Measurements from ENCODE around the gene MYT1. TPM values are rescaled to one million over a fixed set of nuclear protein-coding genes. Genes with fewer than 3 reads are reported as not detected.
A peak's percentile ranks its signal among the peaks of the same experiment; 100 is the strongest.

Gene MYT1
- total RNA-seq, 1 donor from 2014 or later = not detected

DNA sequence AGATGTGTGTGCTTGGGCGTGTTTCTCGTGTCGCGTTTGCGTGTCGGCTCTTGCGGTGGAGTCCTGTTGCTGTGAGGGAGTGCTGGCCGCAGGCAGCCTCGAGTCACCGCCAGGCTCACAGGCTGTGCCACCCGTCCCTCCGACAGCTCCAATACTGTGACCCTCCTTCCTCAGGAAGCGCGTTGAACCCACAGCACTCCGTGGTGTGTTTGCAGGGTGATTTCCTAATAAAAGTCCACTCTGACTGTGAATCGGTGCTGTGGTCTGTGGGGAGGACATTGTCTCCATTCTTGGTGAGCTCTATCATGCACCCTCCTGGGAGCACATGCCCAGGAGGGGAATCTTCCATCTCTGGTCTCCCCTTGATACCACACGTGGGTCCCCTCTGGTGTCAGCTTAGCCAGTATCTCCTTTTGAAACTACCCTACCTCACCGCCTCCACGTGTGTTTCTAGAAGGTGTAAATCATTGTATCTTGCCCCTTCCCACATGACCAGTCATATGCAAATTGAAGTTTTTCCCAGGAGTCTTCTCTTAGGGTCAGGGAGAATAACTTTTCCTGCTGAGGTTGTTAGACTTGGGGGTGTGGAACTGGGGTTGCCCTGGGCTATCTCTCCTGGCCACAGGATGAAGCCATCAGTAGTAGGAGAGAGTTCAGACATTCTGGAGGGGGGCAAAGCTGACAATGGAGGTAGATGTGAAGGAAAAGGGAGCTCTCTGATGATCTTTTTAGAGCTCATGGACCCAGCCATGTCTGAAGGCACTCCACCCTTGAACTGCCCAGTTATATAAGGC, 77.9 kb downstream of the MYT1 start:
- Histone ChIP-seq H3K9me3 (no peaks in the 10 kb centered on the region), H3K4me3 (no peak overlapping the region), H3K27me3 (ENCODE audit: low read depth) (peaks cover 6% of the 10 kb centered on the region), H3K36me3 (no peaks in the 10 kb centered on the region), H3K27ac (no peak overlapping the region), H3K4me1 (no peaks in the 10 kb centered on the region)
- TF ChIP-seq, protein P1, sequence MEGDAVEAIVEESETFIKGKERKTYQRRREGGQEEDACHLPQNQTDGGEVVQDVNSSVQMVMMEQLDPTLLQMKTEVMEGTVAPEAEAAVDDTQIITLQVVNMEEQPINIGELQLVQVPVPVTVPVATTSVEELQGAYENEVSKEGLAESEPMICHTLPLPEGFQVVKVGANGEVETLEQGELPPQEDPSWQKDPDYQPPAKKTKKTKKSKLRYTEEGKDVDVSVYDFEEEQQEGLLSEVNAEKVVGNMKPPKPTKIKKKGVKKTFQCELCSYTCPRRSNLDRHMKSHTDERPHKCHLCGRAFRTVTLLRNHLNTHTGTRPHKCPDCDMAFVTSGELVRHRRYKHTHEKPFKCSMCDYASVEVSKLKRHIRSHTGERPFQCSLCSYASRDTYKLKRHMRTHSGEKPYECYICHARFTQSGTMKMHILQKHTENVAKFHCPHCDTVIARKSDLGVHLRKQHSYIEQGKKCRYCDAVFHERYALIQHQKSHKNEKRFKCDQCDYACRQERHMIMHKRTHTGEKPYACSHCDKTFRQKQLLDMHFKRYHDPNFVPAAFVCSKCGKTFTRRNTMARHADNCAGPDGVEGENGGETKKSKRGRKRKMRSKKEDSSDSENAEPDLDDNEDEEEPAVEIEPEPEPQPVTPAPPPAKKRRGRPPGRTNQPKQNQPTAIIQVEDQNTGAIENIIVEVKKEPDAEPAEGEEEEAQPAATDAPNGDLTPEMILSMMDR (IDR thresholded peaks at IDR 0.05) = no peak
- DNase-seq (peak; percentile 25), ATAC-seq (no peak)
- intact Hi-C loops (cut with DNase I) = no loop called here

DNA sequence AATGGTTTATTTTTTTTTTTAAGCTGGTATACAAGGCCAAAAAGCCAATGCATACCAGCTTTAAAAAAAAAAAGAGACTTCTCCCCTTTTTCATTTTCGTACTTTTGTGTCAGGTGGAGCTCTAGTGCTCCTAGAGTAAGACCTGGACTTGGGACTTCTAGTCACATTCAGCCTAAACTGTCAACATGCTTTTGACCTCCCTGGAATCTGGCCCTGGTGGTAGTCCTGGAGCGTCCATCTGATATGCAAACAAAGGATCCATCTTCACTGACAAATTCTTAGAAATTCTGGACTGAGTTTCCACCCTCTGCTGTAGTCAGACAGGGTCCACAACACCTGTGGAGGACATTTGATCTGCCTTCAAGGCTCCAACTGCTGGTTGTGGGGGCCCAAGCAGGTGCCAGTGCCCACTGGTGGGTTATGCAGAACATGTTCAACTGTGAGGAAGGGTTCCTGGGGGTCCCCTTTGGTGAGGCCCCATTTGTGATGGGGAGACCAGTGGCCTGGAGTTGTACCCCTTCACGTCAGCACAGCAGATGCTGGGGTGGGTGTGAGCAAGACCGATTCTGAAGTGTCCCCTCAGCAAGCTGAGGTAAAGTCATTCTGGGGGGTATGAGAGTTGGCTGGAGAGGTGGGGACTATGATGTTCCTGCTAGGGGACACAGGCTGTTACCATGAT, 78.7 kb downstream of the MYT1 start:
- ATAC-seq (no peak), DNase-seq (peak; percentile 22)
- no peaks in the 10 kb centered on the region for H3K9me3 ChIP-seq
- no peaks in the 10 kb centered on the region for H3K4me1 ChIP-seq
- TF ChIP-seq, protein P1 (IDR thresholded peaks at IDR 0.05) = no peak
- H3K36me3 ChIP-seq = no peaks in the 10 kb centered on the region
- H3K27ac ChIP-seq = no peak overlapping the region
- H3K4me3 ChIP-seq = no peak overlapping the region
- intact Hi-C loops (cut with DNase I) = no loop called here
- peaks cover 6% of the 10 kb centered on the region for H3K27me3 ChIP-seq (ENCODE audit: low read depth)

DNA sequence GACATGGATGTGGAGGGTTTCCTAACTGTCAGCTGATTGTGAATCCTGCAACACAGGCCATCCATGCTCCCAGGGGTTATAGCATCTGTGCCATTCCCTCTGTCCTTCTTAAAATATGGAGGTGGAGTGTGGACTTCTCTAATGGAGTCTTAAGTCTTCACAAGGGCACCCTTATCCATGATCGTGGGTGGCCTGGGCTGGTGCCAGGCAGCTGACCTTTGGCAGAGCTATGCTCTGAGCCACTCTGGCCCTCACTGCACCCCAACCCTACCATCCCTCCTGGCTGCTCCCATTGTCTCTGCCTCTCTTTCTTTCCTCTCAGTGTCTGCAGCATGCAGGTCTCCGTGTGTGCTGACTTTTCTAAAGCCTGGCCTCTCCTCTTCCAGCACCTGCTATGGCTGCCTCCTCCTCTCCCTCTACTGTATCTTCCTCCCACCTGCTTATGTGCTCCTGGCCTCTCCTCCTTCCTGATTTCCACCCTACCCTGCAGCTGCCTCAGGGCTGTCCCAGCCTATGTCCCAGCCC, 80.1 kb downstream of the MYT1 start:
- intact Hi-C loops (cut with DNase I) = no loop called here
- Histone ChIP-seq H3K36me3 (no peaks in the 10 kb centered on the region), H3K4me3 (no peak overlapping the region), H3K9me3 (no peaks in the 10 kb centered on the region), H3K27ac (no peak overlapping the region), H3K4me1 (no peaks in the 10 kb centered on the region), H3K27me3 (ENCODE audit: low read depth) (peaks cover 6% of the 10 kb centered on the region)
- DNase-seq = peak; percentile 24
- TF ChIP-seq, protein P1 (IDR thresholded peaks at IDR 0.05) = no peak
- ATAC-seq = no peak

DNA sequence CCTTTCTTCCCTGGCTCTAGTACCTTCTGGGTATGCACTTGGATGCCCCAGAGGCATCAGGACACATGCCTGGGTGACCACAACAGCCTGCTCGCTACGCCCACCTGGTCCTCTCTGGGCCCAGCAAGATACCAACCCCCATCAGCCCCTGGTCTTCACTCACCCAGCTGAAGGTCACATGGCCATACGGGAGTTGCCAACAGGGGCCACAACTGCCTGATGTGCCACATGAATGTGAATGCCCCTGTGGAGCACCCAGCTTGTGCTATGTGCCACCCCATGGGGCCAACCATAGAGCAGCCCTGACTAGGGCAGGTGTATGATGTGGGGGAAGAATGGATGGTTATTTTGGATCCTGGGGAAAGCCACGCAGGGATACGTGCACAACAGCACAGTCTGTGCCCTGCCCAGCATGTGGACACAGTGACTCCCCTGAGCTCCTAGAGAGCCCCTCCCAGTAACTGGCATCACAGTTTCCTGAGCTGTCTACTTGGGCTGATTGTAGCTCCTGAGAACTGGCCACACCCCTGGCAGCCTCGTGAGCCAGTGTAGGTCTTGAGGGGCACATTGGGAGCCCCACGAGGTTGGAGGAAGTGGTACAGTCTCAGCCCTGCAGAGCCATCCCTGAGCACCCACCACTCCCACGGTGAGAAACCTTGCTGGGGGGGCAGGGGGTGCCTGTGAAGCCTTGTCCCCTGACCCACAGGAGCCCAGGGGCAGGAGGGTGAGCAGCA, 80.8 kb downstream of the MYT1 start:
- TF ChIP-seq, protein P1 (IDR thresholded peaks at IDR 0.05) = no peak
- no peaks in the 10 kb centered on the region for H3K9me3 ChIP-seq
- intact Hi-C loops (cut with DNase I) = no loop called here
- DNase-seq (peak; percentile 17), ATAC-seq (no peak)
- no peaks in the 10 kb centered on the region for H3K36me3 ChIP-seq
- H3K4me3 ChIP-seq = no peak overlapping the region
- H3K27ac ChIP-seq = no peak overlapping the region
- no peaks in the 10 kb centered on the region for H3K4me1 ChIP-seq
- peaks cover 6% of the 10 kb centered on the region for H3K27me3 ChIP-seq (ENCODE audit: low read depth)

Measured in lower lobe of right lung (tissue), 2 donors.